Testis (tissue), 3 donors: ENCODE measurements around the gene PCBP3. TPM values are rescaled to one million over a fixed set of nuclear protein-coding genes. Genes with fewer than 3 reads are reported as not detected.

Source experiments
- DNase-seq: peaks from one replicate; pipeline ENCODE4 v3.0.0-alpha.2; 2019
- H3K27ac ChIP-seq, 2 donors: fragments of 200-600 bp; sonication (generic); one replicate each; pipeline ENCODE4 v1.5.1; 2019
- H3K27me3 ChIP-seq: fragments of 200-600 bp; sonication (generic); one replicate; pipeline ENCODE4 v1.5.1; 2019
- H3K36me3 ChIP-seq: fragments of 200-600 bp; sonication (generic); one replicate; pipeline ENCODE4 v1.5.1; 2017; ENCODE audit warnings: low read depth; ENCODE audit errors: missing control alignments
- H3K4me1 ChIP-seq: fragments of 200-600 bp; sonication (generic); one replicate; pipeline ENCODE4 v1.5.1; 2019
- H3K4me3 ChIP-seq, 2 donors: fragments of 200-600 bp; sonication (generic); one replicate each; pipeline ENCODE4 v1.5.1; 2017 to 2019
- H3K9me3 ChIP-seq: fragments of 200-600 bp; sonication (generic); one replicate; pipeline ENCODE4 v1.5.1; 2017
- POLR2A ChIP-seq: fragments of 450-650 bp; IDR thresholded peaks from one replicate; pipeline ENCODE4 v1.6.1; 2017; ENCODE audit warnings: antibody characterized with exemption, mild to moderate bottlenecking, moderate library complexity
- WGBS, 2 donors: methylation state at CpG; one replicate each; pipeline ENCODE4 v1.1.5; 2018; 5-methylcytosine and 5-hydroxymethylcytosine counted together
- intact Hi-C: fragments of 100-400 bp; cut with DNase I; formaldehyde crosslinking; loops from one replicate; pipeline ENCODE4 v1.15.1; 2023; ENCODE audit warnings: low total_unique reads
- polyA plus RNA-seq: library from polyadenylated mRNA; stranded (reverse); fragments of 350-450 nt; fragmentation: Illumina TruSeq; extraction: RNeasy Lipid Tissue Mini Kit (QIAGEN cat#74804); gene quantifications from one replicate; pipeline ENCODE4 v1.2.3, GENCODE V29; 2014; ENCODE audit warnings: low read depth, low replicate concordance; ENCODE audit not compliant: insufficient read depth
- total RNA-seq, 2 donors: library from RNA; depleted of rRNA; stranded (reverse); fragments of >200 nt; gene quantifications; one replicate each; pipeline ENCODE4 v1.2.3, GENCODE V29; 2016
- TF ChIP-seq, protein P1 (sequence below), 3 experiments: fragments of 450-650 bp in 2 of 3; fragments of 200-600 bp in 1 of 3; sonication (generic) in 1 of 3; IDR thresholded peaks; one replicate each; pipeline ENCODE4 v1.5.1; 2016 to 2019; ENCODE audit warnings: antibody characterized with exemption in 3 of 3, mild to moderate bottlenecking in 2 of 3, moderate library complexity in 1 of 3

The PCBP3 gene
- total and polyA plus RNA-seq, 3 donors from 2014 or later = 35.7 to 58.3 (median 38.0) TPM

DNA sequence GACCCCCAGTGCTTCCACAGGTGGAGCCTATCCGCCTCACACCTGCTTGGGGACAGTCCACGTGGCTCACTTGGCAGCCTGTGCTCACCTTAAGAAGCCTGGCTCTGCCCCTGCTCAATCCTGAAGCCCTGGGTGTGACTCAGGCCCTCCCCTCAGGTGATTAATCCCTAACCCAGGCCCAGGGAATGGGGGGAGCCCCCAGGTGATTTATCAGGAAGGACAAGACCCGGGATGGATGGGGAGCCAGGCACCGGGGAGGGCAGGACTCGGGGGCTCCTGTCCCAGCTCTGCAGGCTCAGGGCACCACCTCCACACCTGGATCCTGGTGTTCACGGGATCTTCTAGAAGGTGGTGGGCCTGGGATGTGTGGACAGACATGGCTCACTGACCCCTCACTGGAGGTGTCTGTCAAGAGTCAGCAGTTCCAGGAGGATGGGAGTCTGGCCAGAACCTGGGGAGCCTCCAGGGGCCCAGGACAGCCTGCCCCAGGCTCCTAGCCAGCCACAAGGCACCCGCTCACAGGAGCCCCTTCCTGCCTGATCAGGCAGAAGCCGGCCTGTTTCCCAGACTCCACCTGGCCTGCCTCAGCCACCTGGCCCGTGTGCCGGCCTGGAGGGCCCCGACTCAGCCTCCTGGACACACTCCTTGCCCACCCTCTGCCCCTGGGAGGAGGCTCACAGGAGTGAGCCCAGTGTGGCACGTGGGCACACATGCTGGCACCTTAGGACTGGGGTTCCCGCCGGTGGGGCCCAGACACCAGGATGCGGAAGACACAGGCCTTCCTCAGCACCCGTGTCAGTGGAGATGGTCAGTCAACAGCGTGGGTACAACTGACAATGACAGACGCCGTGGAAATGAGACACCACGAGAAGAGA lies 299.5 kb downstream of the PCBP3 start:
- WGBS, 2 donors = 86 to 88% methylated on average over 17 to 20 of the region's 20 CpGs
- TF ChIP-seq, protein P1, sequence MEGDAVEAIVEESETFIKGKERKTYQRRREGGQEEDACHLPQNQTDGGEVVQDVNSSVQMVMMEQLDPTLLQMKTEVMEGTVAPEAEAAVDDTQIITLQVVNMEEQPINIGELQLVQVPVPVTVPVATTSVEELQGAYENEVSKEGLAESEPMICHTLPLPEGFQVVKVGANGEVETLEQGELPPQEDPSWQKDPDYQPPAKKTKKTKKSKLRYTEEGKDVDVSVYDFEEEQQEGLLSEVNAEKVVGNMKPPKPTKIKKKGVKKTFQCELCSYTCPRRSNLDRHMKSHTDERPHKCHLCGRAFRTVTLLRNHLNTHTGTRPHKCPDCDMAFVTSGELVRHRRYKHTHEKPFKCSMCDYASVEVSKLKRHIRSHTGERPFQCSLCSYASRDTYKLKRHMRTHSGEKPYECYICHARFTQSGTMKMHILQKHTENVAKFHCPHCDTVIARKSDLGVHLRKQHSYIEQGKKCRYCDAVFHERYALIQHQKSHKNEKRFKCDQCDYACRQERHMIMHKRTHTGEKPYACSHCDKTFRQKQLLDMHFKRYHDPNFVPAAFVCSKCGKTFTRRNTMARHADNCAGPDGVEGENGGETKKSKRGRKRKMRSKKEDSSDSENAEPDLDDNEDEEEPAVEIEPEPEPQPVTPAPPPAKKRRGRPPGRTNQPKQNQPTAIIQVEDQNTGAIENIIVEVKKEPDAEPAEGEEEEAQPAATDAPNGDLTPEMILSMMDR (IDR thresholded peaks at IDR 0.05) = no peak
- no peak for TF ChIP-seq POLR2A
- no peaks in the 10 kb centered on the region for H3K27me3 ChIP-seq
- H3K4me1 ChIP-seq = no peaks in the 10 kb centered on the region
- intact Hi-C loops = no loop called here
- H3K9me3 ChIP-seq = no peaks in the 10 kb centered on the region
- H3K4me3 ChIP-seq = no peak overlapping the region
- H3K27ac ChIP-seq = no peak overlapping the region
- H3K36me3 ChIP-seq = no peaks in the 10 kb centered on the region
- no peak for DNase-seq

DNA sequence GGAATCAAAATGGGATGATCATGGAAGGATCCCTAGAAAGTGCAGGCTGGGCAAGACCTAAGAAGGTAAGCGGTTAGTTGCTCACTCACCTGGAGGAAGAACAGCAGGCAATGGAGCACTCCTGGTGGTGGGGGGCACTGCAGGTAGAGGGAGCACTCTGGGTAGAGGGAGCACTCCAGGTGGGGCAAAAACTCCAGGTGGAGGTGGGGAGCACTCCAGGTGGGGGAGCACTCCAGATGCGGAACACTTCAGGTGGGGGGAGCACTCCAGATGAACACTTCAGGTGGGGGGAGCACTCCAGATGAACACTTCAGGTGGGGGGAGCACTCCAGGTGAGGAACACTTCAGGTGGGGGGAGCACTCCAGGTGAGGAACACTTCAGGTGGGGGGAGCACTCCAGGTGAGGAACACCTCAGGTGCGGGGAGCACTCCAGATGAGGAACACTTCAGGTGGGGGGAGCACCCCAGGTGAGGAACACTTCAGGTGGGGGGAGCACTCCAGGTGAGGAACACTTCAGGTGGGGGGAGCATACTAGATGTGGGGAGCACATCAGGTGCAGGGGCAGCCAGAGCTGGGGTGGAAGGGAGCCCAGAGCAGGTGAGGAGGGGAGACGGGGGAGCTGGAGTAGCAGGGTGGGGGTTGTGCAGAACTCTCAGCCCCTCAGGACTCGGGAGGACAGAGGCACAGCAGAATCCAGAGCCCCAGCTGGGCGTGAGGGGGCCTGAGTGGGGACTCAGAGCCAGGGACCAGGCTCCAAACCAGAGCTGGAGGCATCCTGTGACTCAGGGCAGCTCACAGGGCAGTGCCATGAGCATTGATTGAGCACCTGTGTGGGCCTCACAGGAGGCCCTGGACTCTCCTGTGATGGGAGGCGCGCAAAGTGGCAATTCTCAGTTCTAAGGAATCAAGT lies 300.4 kb downstream of the PCBP3 start:
- H3K4me1 ChIP-seq = no peaks in the 10 kb centered on the region
- no peaks in the 10 kb centered on the region for H3K9me3 ChIP-seq
- no peak for TF ChIP-seq POLR2A
- TF ChIP-seq, protein P1 (IDR thresholded peaks at IDR 0.05) = no peak
- 88 to 93% methylated on average over 6 to 8 of the region's 8 CpGs for WGBS, 2 donors
- H3K27ac ChIP-seq = no peak overlapping the region
- H3K4me3 ChIP-seq = no peak overlapping the region
- DNase-seq = no peak
- intact Hi-C loops = no loop called here
- no peaks in the 10 kb centered on the region for H3K36me3 ChIP-seq
- H3K27me3 ChIP-seq = no peaks in the 10 kb centered on the region

DNA sequence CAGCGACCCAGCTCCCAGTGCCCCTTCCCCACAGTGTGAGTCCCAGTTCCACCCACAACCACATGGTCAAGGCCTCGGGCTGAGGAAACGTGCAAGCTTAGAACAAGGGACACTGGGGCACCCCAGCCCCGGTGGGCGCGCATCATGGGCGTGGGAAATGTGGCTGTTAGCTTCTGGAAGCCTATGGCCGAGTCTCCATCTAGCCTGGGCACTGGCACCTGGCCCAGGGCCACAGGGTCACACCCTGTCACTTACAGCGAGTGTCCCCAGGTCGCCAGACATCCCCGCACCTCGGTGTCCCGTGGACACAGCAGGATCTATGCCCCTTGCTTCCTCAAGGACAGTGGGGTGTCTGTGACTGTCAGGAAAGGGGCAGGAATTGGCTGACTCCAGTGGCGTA lies 301.1 kb downstream of the PCBP3 start:
- Histone ChIP-seq H3K4me3 (no peak overlapping the region), H3K27ac (no peak overlapping the region), H3K27me3 (no peaks in the 10 kb centered on the region), H3K36me3 (no peaks in the 10 kb centered on the region), H3K9me3 (no peaks in the 10 kb centered on the region), H3K4me1 (no peaks in the 10 kb centered on the region)
- DNase-seq = no peak
- intact Hi-C loops = no loop called here
- TF ChIP-seq POLR2A = no peak
- TF ChIP-seq, protein P1 (IDR thresholded peaks at IDR 0.05) = no peak
- WGBS, 2 donors = 93 to 95% methylated on average over 12 to 14 of the region's 14 CpGs

DNA sequence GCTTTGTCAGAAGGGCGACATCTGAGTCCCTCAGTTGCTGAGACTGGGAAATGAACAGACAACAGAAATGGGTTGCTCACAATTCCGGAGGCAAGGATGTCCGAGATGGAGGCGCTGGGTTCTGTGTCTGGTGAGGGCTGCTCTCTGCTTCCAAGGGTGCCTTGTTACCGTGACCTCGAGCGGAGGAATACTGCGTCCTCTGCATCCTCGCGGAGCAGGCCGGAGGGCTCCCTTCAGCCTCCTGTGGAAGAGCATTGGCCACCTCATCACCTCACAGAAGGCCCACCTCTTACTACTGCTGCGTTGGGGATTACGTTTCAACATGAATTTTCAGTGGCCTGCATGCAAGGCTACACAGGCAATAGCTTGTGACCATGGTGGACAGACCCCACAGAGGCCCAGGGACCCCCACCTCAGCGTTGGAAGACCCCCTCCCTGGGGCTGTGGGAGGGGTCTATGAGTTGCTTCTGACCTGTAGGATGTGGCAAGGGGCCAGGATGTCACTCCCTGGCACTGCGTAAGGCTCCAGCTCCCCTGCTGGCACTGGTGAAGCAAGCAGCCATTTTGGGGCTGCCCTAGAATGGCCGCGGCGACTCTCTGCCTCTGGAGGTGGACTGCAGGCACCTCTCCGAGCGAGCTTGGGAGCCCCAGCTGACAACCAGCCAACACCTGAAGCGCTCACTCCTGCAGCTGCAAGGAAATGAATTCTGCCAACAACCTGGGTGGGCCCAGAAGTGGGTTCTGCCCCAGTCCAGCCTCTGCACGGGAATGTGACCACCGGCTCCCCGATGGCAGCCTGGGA lies 301.7 kb downstream of the PCBP3 start:
- intact Hi-C loops = no loop called here
- no peak overlapping the region for H3K27ac ChIP-seq
- no peak overlapping the region for H3K4me3 ChIP-seq
- no peak for DNase-seq
- TF ChIP-seq POLR2A = no peak
- TF ChIP-seq, protein P1 (IDR thresholded peaks at IDR 0.05) = no peak
- H3K27me3 ChIP-seq = no peaks in the 10 kb centered on the region
- H3K9me3 ChIP-seq = no peaks in the 10 kb centered on the region
- WGBS, 2 donors = 89 to 92% methylated on average over 14 to 21 of the region's 24 CpGs
- H3K36me3 ChIP-seq = no peaks in the 10 kb centered on the region
- no peaks in the 10 kb centered on the region for H3K4me1 ChIP-seq
